ENCODE data around the gene TMEM134.

The TMEM134 gene

GRCh38 chr11:67458266-67458665 is 10.8 kb downstream of the TMEM134 start:
- no peak for DNase-seq (ENCODE audit: low read depth)

- DNase-seq (ENCODE audit: low read depth): no peak
Measured at GRCh38 chr11:67457453-67457852, 11.6 kb downstream of the TMEM134 start.

- no peak for DNase-seq (ENCODE audit: low read depth)
Measured at GRCh38 chr11:67456068-67456705, 12.9 kb downstream of the TMEM134 start.

- DNase-seq (ENCODE audit: low read depth): no peak
Measured at GRCh38 chr11:67455054-67455453, 14.0 kb downstream of the TMEM134 start, which contains the start of gene CABP4. CABP4 (plus strand) TSS chr11:67455354; CDS start chr11:67455424, 70 bp downstream.

- DNase-seq (ENCODE audit: low read depth): no peak
Measured at GRCh38 chr11:67453816-67454732, 15.0 kb downstream of the TMEM134 start.

GRCh38 chr11:67452141-67452952 is 16.7 kb downstream of the TMEM134 start, which contains the start of gene GPR152:
GPR152 (minus strand) TSS chr11:67452729; CDS start chr11:67452724, 5 bp downstream.
- DNase-seq (ENCODE audit: low read depth): no peak

- no peak for DNase-seq (ENCODE audit: low read depth)
Measured at GRCh38 chr11:67451658-67451976, 17.4 kb downstream of the TMEM134 start.

- no peak for DNase-seq (ENCODE audit: low read depth)
Measured at GRCh38 chr11:67450796-67451657, 18.0 kb downstream of the TMEM134 start.

- DNase-seq (ENCODE audit: low read depth): no peak
Measured at GRCh38 chr11:67449116-67449844, 19.8 kb downstream of the TMEM134 start.

- no peak for DNase-seq (ENCODE audit: low read depth)
Measured at GRCh38 chr11:67448220-67448609, 20.8 kb downstream of the TMEM134 start.

- no peak for DNase-seq (ENCODE audit: low read depth)
Measured at GRCh38 chr11:67445515-67445914, 23.5 kb downstream of the TMEM134 start.

GRCh38 chr11:67442504-67443404 is 26.3 kb downstream of the TMEM134 start:
- no peak for DNase-seq (ENCODE audit: low read depth)

- no peak for DNase-seq (ENCODE audit: low read depth)
Measured at GRCh38 chr11:67441731-67442351, 27.2 kb downstream of the TMEM134 start.

GRCh38 chr11:67441098-67441563 is 27.9 kb downstream of the TMEM134 start:
- no peak for DNase-seq (ENCODE audit: low read depth)

- no peak for DNase-seq (ENCODE audit: low read depth)
Measured at GRCh38 chr11:67440229-67441097, 28.6 kb downstream of the TMEM134 start.

GRCh38 chr11:67439321-67440228 is 29.5 kb downstream of the TMEM134 start:
- DNase-seq (ENCODE audit: low read depth): no peak

Measured in activated gamma-delta T cell treated with anti-CD3 and anti-CD28 coated beads, Interleukin-2, amount 50 U/mL, for 16 hours (primary cell).